ENCODE measurements around the gene RAMP1.

The RAMP1 gene

DNA sequence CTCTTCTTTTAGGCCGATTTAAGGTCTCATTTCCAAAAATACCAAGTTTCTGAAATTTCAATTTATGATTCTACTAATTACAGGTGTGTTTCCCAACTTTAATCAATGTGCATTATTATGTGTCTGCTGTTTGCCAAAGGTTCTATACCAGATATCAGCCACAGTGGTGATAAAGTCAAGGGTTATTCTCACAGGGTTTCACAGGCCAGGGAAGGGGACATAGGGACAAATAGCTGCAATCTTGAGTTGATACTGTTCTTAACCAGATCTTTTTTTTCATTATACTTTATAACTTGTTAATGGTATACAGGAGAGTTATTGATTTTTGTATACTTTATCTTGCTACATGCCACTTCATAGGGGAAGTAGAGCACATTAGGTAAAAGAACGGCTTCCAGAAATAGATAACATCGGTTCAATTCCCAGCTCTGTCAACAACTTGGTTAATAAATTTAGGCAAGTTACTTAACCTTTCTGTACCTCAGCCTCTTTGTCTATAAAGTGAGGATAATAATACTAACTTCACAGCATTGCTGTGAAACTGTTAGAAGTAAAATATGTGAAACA lies 31.9 kb upstream of the RAMP1 start:
- Histone ChIP-seq H3K4ac (ENCODE audit: low read depth, low read length) (no peak overlapping the region), H3K27me3 (ENCODE audit: insufficient read depth, low read length) (no peaks in the 10 kb centered on the region), H3K79me2 (ENCODE audit: control insufficient read depth, insufficient read depth, low read length, poor library complexity) (no peaks in the 10 kb centered on the region), H3K23ac (ENCODE audit: low read length) (no peak overlapping the region), H3K9ac (ENCODE audit: low read length) (no peak overlapping the region), H3K9me3 (ENCODE audit: insufficient read depth, low read depth, low read length) (peaks cover 1% of the 10 kb centered on the region), H3K4me3 (ENCODE audit: low read depth, low read length) (no peak overlapping the region), H3K4me1 (ENCODE audit: control insufficient read depth in 1 of 2, insufficient read depth in 2 of 2, low read length in 2 of 2) (no peaks in the 10 kb centered on the region), H2BK120ac (ENCODE audit: insufficient read depth, low read length, poor library complexity) (no peak overlapping the region), H3K18ac (ENCODE audit: low read length) (no peak overlapping the region), H3K4me2 (ENCODE audit: low read length) (no peak overlapping the region), H4K12ac (ENCODE audit: low read depth, low read length) (no peak overlapping the region), H2AFZ (ENCODE audit: insufficient read depth, low read length, poor library complexity) (no peak overlapping the region), H4K91ac (ENCODE audit: low read depth, low read length) (no peak overlapping the region), H3K27ac (ENCODE audit: low read depth, low read length) (no peak overlapping the region), H3K36me3 (ENCODE audit: control insufficient read depth in 1 of 2, insufficient read depth in 2 of 2, low read length in 2 of 2) (no peaks in the 10 kb centered on the region), H2AK5ac (ENCODE audit: low read length) (no peak overlapping the region), H4K8ac (ENCODE audit: low read depth, low read length) (no peak overlapping the region), H2BK5ac (ENCODE audit: low read depth, low read length, poor library complexity) (no peak overlapping the region), H3K14ac (ENCODE audit: low read length) (no peak overlapping the region), H3K79me1 (ENCODE audit: low read length) (no peaks in the 10 kb centered on the region), H2BK12ac (ENCODE audit: low read length) (no peak overlapping the region)
- WGBS (ENCODE audit: extremely low coverage, insufficient coverage, insufficient read length) = no CpG with 5 or more reads among the region's 3 CpGs
- DNase-seq = no peak

DNA sequence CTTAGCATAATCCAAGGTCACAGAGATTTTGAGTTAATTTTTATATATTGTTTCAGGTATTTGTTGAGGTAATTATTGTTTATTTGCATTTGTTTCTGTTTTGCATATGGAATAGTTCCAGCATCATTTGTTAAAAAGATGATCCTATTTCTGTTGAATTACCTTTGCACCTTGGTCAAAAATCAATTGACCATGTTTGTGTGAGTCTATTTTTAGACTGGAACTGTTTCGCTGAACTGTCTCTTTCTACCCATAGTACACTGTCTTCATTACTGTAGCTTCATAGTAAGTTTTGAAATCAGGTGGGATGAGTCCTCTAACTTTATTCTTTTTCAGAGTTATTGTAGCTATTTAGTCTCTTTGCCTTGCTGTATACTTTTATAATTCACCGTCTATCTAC lies 28.9 kb upstream of the RAMP1 start:
- Histone ChIP-seq H3K4me3 (ENCODE audit: low read depth, low read length) (no peak overlapping the region), H3K79me2 (ENCODE audit: control insufficient read depth, insufficient read depth, low read length, poor library complexity) (no peaks in the 10 kb centered on the region), H2BK5ac (ENCODE audit: low read depth, low read length, poor library complexity) (no peak overlapping the region), H3K4ac (ENCODE audit: low read depth, low read length) (no peak overlapping the region), H4K8ac (ENCODE audit: low read depth, low read length) (no peak overlapping the region), H3K23ac (ENCODE audit: low read length) (no peak overlapping the region), H3K9me3 (ENCODE audit: insufficient read depth, low read depth, low read length) (peaks cover 1% of the 10 kb centered on the region), H2AK5ac (ENCODE audit: low read length) (no peak overlapping the region), H3K18ac (ENCODE audit: low read length) (no peak overlapping the region), H3K4me2 (ENCODE audit: low read length) (no peak overlapping the region), H3K27ac (ENCODE audit: low read depth, low read length) (no peak overlapping the region), H2BK120ac (ENCODE audit: insufficient read depth, low read length, poor library complexity) (no peak overlapping the region), H3K14ac (ENCODE audit: low read length) (no peak overlapping the region), H3K27me3 (ENCODE audit: insufficient read depth, low read length) (no peaks in the 10 kb centered on the region), H3K36me3 (ENCODE audit: control insufficient read depth in 1 of 2, insufficient read depth in 2 of 2, low read length in 2 of 2) (no peaks in the 10 kb centered on the region), H4K12ac (ENCODE audit: low read depth, low read length) (no peak overlapping the region), H2BK12ac (ENCODE audit: low read length) (no peak overlapping the region), H3K79me1 (ENCODE audit: low read length) (no peaks in the 10 kb centered on the region), H2AFZ (ENCODE audit: insufficient read depth, low read length, poor library complexity) (no peak overlapping the region), H3K9ac (ENCODE audit: low read length) (no peak overlapping the region), H3K4me1 (ENCODE audit: control insufficient read depth in 1 of 2, insufficient read depth in 2 of 2, low read length in 2 of 2) (no peaks in the 10 kb centered on the region), H4K91ac (ENCODE audit: low read depth, low read length) (no peak overlapping the region)
- no peak for DNase-seq
- no CpG with 5 or more reads among the region's 2 CpGs for WGBS (ENCODE audit: extremely low coverage, insufficient coverage, insufficient read length)

- no peak overlapping the region for H3K4me2 ChIP-seq (ENCODE audit: low read length)
- no peak overlapping the region for H4K8ac ChIP-seq (ENCODE audit: low read depth, low read length)
- H3K79me1 ChIP-seq (ENCODE audit: low read length) = no peaks in the 10 kb centered on the region
- H3K4me1 ChIP-seq (ENCODE audit: control insufficient read depth in 1 of 2, insufficient read depth in 2 of 2, low read length in 2 of 2) = no peaks in the 10 kb centered on the region
- no CpG with 5 or more reads among the region's 1 CpG for WGBS (ENCODE audit: extremely low coverage, insufficient coverage, insufficient read length)
- no peak overlapping the region for H2AFZ ChIP-seq (ENCODE audit: insufficient read depth, low read length, poor library complexity)
- no peaks in the 10 kb centered on the region for H3K27me3 ChIP-seq (ENCODE audit: insufficient read depth, low read length)
- no peak overlapping the region for H2AK5ac ChIP-seq (ENCODE audit: low read length)
- no peak overlapping the region for H4K91ac ChIP-seq (ENCODE audit: low read depth, low read length)
- H2BK12ac ChIP-seq (ENCODE audit: low read length) = no peak overlapping the region
- no peaks in the 10 kb centered on the region for H3K79me2 ChIP-seq (ENCODE audit: control insufficient read depth, insufficient read depth, low read length, poor library complexity)
- no peak overlapping the region for H4K12ac ChIP-seq (ENCODE audit: low read depth, low read length)
- DNase-seq = peak in 1 of 2 donors; percentile 74
- H3K9ac ChIP-seq (ENCODE audit: low read length) = no peak overlapping the region
- no peak overlapping the region for H2BK120ac ChIP-seq (ENCODE audit: insufficient read depth, low read length, poor library complexity)
- H3K14ac ChIP-seq (ENCODE audit: low read length) = no peak overlapping the region
- H3K23ac ChIP-seq (ENCODE audit: low read length) = no peak overlapping the region
- no peak overlapping the region for H3K18ac ChIP-seq (ENCODE audit: low read length)
- no peak overlapping the region for H2BK5ac ChIP-seq (ENCODE audit: low read depth, low read length, poor library complexity)
- H3K9me3 ChIP-seq (ENCODE audit: insufficient read depth, low read depth, low read length) = peaks cover 1% of the 10 kb centered on the region
- no peak overlapping the region for H3K4me3 ChIP-seq (ENCODE audit: low read depth, low read length)
- H3K4ac ChIP-seq (ENCODE audit: low read depth, low read length) = no peak overlapping the region
- H3K36me3 ChIP-seq (ENCODE audit: control insufficient read depth in 1 of 2, insufficient read depth in 2 of 2, low read length in 2 of 2) = no peaks in the 10 kb centered on the region
- no peak overlapping the region for H3K27ac ChIP-seq (ENCODE audit: low read depth, low read length)
Observed at GRCh38 chr2:237833546-237833945, 25.9 kb upstream of the RAMP1 start.

- Histone ChIP-seq H3K23ac (ENCODE audit: low read length) (no peak overlapping the region), H2BK120ac (ENCODE audit: insufficient read depth, low read length, poor library complexity) (no peak overlapping the region)
- DNase-seq = no peak
Observed at GRCh38 chr2:237835372-237835771, 24.1 kb upstream of the RAMP1 start.

More at GRCh38 chr2:237835372-237835771, 24.1 kb upstream of the RAMP1 start:
- H3K4me1 ChIP-seq (ENCODE audit: control insufficient read depth in 1 of 2, insufficient read depth in 2 of 2, low read length in 2 of 2) = no peaks in the 10 kb centered on the region
- H4K8ac ChIP-seq (ENCODE audit: low read depth, low read length) = no peak overlapping the region
- H3K79me1 ChIP-seq (ENCODE audit: low read length) = no peaks in the 10 kb centered on the region
- no peak overlapping the region for H3K4me3 ChIP-seq (ENCODE audit: low read depth, low read length)
- no peaks in the 10 kb centered on the region for H3K36me3 ChIP-seq (ENCODE audit: control insufficient read depth in 1 of 2, insufficient read depth in 2 of 2, low read length in 2 of 2)
- H3K14ac ChIP-seq (ENCODE audit: low read length) = no peak overlapping the region
- no peak overlapping the region for H2AK5ac ChIP-seq (ENCODE audit: low read length)
- no peak overlapping the region for H4K91ac ChIP-seq (ENCODE audit: low read depth, low read length)
- H3K27ac ChIP-seq (ENCODE audit: low read depth, low read length) = no peak overlapping the region
- no peak overlapping the region for H3K4me2 ChIP-seq (ENCODE audit: low read length)
- no peaks in the 10 kb centered on the region for H3K27me3 ChIP-seq (ENCODE audit: insufficient read depth, low read length)
- no peak overlapping the region for H2BK5ac ChIP-seq (ENCODE audit: low read depth, low read length, poor library complexity)
- H2BK12ac ChIP-seq (ENCODE audit: low read length) = no peak overlapping the region
- no peaks in the 10 kb centered on the region for H3K79me2 ChIP-seq (ENCODE audit: control insufficient read depth, insufficient read depth, low read length, poor library complexity)
- no CpG with 5 or more reads among the region's 3 CpGs for WGBS (ENCODE audit: extremely low coverage, insufficient coverage, insufficient read length)
- H2AFZ ChIP-seq (ENCODE audit: insufficient read depth, low read length, poor library complexity) = no peak overlapping the region
- H3K9ac ChIP-seq (ENCODE audit: low read length) = no peak overlapping the region
- H3K9me3 ChIP-seq (ENCODE audit: insufficient read depth, low read depth, low read length) = peaks cover 1% of the 10 kb centered on the region
- no peak overlapping the region for H4K12ac ChIP-seq (ENCODE audit: low read depth, low read length)
- H3K18ac ChIP-seq (ENCODE audit: low read length) = no peak overlapping the region
- no peak overlapping the region for H3K4ac ChIP-seq (ENCODE audit: low read depth, low read length)
